GM18499 (cell line): ENCODE results near the gene PLA2G4E.

Experiments used
- ATAC-seq: cut with Tn5 transposase; IDR thresholded peaks from one replicate; pipeline ENCODE4 v1.9.1; 2021; ENCODE audit warnings: moderate number of reproducible peaks; ENCODE audit not compliant: insufficient read depth, unreplicated experiment

The PLA2G4E gene

DNA sequence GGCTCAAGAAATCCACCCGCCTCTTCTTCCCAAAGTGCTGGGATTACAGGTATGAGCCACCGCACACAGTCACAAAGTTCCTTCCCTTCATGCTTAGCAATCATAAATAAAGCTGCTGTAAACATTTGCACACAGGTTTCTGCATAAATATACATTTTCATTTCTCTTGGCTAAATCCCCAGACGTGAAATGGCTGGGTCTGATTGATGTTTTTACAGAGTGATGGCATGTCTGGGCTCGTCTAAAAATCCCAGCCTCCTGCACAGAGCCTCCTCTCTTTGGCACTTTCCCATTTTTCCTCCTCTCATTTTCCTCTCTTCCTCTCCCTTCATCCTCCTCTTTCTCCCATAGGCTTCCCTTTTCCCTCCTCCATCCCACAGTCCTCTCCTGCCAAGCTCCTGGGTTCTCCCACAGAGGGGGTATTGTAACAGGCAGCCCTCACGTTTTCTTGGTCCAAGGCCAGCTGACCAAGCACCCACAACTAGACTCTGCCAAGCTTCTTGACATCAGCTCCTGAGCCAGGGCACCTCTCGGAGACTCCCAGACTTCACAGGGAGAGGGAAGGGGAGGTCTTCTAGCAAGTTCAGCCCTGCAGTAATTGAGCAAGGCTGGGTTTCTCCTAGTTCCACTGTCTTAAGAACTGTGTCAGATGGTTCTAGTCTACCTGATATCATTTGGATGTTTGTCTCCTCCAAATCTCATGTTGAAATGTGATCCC lies 10.5 kb upstream of the PLA2G4E start:
- no peak for ATAC-seq

DNA sequence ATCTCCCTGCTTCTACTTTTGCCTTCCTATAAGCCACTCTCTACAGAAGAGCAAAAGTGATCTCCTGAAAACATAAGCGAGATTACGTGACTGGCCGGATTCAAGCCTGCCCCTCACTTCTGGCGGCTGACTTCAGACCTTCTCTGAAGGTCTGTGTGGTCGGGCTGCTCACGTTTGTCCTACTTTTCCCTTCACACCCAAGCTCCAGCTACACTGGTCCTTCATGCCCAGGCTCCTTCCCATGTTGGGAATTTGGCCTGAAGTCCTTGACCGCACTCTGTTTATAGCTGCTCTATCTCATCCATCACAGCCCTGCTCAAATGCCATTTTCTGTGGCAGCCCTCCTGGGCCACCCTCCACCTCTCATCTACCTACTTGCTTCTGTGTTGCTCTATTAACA lies 6.7 kb upstream of the PLA2G4E start:
- no peak for ATAC-seq

DNA sequence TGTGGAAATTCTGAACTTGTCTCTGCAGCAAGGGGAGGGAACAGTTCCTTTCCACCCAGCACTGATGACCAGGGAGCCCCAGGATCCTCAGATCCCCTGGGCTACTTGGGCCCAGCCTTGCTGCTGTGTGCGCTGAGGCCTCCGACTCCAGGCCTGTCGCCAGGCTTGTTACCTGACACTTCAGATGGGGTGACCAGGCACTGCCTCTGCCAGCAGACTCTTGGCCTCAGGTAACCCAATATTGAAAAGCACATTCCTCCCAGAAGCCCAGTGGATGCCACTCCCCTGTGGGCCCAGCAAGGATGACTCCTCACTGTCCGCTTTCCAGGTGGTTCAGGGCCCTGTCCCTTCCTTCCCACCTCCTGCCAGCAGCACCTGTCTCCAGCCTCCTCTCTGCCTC lies 3.5 kb upstream of the PLA2G4E start:
- ATAC-seq, result no peak

DNA sequence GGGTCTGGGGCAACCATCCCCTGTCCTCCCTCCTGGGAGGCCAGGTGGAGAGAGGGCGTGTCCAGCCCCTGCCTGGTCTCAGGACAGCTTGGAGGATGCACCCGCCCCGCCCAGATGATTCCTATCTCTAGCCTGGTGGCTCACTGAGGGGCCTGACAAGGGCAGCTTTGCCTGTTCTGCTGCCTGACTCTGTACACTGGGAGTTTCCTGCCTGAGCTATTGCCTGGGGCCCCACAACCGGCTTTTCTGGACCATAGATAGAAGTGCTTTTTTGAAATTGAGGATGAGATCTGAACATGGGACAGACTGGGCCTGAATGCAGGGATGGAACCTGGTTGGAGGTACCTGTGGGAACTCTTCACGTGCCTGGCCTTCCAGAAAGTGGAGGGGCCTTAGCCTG lies 751 bp upstream of the PLA2G4E start:
- no peak for ATAC-seq

DNA sequence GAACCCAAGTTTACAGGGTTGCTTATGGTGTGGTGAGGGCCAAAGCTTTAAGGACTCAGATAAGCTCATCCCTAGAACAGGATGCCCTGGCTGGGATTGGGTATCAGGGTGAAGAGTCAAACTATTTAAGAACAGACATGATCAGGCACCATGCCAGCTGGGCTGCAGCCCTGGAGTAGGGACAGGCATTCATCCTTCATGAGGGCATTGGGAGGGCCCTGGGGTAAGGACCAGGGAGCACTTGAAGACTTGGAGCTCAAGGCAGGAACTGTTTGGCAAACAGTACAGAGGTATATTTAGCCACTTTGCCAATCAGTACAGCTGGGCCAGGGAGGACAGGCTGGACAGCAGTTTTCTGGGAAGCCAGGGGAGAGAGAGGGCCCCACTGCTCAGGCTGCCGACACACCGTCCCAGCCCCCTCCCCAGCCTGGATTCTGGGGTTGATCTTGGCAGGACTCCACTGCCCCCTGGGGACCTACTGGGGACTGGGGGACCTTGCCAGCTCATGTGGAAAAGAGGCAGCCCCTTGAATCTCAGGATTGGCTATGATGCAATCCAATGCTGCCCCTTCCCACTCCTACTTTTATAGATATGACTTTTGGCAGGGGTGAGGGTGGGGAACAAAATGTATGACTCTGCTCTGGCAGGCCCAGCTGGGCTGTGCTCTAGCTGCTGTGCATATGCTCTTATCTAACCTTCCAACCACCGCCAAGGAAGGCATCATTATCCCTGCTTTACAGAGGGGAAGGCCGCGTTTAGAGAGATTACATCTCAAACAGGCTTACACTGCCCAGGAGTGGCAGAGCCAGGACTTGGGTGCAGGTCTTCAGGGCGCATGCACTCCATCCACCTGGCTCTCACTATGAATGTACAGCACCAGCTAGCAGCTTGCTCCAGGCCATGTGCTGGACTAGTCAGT lies 2.3 kb downstream of the PLA2G4E start:
- ATAC-seq, result no peak

DNA sequence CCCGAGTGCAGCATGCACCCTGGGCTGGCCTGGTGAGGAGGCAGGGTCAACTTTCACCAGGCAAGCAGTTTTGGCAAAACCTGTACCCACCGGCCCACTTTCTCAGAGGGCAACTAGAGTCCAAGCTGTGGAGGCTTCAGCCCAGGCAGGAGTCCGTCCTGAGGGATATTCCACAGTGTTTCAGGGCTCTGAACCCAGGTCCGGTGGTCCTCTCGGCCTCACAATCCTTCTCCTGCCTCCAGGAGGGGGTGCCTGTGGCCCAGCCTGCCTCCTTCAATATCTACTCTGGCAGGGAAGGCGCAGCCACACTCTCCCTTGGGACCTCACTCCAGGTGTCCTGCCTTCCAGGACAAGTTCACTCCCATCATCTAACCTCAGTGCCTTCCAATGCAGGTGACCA lies 3.9 kb downstream of the PLA2G4E start:
- ATAC-seq, result no peak

DNA sequence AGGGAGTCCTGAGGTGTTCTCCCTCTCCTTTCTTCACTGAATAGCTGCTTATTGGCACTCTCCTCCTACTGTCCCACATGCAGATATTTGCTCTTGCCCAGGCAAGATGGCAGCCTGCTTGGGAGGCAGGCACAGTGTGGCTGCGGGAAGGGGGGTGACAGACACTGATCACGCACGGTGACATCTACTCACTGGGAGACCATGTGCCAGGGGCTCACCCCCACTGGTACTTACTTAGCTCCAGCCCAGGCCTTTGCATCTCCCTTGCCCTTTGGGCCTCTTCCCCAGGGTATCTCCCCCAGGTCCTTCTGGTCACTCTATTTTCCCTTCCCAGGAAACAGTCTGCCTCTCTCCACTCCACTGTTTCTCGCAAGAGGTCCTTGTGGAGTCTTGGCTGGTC lies 6.4 kb downstream of the PLA2G4E start:
- ATAC-seq, result no peak

DNA sequence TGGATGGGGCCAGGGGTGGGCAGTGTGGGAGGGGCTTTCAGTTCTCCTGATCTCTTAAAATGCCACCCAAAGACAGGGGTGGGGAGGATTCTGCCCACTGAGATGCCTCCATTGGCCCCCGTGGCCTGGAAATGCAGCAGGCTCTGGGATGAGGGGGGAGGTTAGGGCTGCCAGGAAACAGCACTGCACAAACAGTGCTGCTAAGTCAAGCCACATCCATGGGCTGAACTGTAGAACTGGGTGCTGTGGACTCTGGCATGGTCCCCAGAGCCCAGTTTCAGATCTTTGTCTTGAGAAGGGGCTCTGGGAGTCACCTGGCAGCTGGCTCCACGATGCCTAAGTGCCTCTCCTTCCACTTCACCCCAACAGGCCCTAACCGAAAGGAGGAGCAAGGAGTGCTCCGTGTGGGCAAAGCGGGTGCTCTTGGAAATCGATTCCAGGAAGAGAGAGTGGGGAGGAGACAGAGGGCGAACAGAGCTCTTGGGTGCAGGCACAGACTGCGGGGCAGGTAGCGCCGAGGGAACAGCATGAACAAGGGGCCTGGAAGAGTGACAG lies 7.8 kb downstream of the PLA2G4E start:
- no peak for ATAC-seq

DNA sequence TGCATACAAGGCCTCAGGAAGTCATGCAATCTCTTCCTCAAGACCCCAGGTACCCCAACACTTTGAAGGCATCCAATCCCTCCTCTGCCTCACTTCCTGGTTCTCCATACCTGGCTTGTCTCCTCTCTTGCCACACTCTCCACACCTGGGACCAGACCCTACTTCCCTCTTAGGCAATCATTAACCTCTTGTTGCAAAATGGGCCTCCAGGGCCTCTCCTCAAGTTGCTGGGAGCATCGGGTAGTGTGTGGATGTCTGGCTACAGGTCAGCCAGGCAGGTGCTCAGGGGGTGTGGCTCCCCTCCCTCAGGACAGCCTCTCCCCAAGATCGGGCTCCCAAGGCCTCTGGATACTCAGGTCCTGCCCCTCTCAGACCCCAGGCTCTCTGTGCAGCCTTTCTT lies 8.6 kb downstream of the PLA2G4E start:
- no peak for ATAC-seq

DNA sequence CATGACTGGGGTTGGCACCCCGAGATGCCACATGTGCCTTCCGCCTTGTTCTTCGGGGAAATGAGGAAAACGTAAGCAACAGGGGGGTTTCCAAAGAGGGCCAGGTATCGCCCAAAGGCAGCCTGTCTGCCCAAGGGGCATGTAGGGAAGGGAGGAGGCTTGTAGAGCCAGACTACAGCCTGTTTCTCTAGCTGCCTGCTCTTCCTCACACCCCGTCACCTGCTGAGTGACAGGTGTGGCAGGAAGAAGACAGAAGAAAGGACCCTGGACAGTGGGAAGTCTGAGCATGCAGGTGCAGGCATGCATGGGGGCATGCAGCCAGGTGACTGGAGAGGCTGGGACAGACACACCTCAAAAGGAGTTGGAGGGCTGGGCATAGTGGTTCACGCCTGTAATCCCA lies 9.8 kb downstream of the PLA2G4E start:
- ATAC-seq, result no peak

DNA sequence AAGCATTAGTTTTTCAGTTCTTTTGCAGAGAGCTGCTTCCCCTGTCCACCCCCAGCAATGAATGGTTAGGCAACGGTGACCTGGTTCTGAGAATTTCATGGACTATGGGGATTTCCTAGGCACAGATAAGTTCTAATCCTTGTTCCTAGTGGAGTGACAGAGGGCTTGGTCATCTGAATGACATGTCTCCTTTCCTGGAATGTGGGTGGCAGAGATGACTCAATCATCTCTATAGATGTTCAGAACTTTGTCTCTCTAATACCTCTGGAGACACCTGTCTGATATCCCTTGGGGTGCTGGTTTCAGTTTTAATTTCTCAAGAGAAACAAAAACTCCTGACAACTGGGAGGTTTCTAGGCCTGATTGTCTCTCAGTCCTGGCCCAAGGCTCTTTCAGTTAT lies 10.4 kb downstream of the PLA2G4E start:
- no peak for ATAC-seq

DNA sequence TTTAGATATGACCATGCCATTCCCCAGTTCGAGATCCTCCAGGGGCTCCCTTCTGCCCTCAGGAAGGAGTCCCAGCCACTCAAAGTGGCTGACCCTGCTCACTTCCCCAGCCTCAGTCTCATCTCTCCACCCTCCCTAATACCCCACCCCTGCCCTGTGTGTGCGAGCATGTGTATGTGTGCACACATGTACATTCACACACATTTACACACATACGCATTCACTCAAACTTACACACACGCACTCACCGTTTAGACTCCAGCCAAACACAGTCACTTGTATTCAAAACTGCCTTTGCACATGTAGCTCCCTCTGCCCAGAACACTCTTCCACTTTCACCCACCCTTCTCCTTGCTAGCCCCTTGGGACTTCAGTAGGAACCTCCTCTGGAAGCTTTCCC lies 11.4 kb downstream of the PLA2G4E start:
- ATAC-seq, result no peak

DNA sequence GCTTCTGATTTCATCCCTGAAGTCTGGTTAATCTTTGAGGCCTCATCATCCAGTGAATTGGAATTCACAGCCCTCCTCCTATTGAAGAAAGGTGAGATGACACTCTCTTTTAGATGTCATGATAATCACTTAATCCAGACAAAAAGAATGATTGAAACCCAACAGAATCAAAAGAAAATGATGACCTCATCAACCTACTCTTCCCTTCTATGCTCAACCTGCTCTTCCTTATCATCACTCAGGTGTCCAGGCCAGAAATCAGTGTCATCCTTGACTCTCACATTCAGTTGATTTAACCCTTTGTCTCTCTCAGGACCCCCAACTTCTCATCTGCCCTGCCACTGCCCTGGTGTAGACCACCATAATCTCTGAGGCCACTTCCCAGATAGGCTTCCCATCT lies 11.8 kb downstream of the PLA2G4E start:
- ATAC-seq, result no peak

DNA sequence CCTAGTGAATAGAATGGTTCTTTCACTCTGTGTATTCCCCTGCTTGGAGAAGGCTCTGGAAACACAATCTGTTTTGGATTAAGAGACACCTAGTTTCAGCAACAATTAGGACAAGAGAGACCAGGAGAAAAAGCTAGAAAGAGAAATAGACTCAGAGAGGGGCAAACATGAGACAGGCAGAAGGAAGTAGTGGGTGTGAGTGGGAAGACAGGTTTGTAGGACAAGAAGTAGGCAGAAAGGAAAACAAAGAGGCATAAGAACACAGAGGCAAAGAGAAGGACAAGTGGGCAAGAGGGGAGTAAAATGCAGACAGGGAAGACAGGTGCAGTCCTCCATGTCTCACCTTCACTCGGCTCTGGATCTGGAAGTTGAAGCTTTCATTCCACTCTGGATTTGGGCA lies 13.5 kb downstream of the PLA2G4E start:
- ATAC-seq, result no peak

DNA sequence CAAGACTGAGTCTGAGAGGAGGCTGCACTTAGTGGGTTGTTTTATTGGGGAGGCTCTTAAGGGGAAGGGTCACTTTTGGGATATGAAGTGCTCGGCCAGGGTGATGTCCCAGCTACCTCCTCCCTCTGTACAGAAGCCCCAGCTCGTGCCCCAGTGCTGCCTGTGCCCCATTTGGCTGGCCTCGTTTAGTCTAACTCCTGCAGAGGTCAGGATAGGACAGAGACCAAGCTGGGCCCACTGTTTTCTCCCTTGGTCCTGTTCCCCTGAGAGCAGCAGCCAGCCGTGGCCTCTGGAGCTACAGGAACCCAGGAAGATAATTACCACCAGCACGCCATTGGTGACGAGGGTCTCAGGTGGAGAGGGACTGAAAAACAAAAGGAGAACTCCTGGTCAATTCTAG lies 18.5 kb downstream of the PLA2G4E start:
- no peak for ATAC-seq

DNA sequence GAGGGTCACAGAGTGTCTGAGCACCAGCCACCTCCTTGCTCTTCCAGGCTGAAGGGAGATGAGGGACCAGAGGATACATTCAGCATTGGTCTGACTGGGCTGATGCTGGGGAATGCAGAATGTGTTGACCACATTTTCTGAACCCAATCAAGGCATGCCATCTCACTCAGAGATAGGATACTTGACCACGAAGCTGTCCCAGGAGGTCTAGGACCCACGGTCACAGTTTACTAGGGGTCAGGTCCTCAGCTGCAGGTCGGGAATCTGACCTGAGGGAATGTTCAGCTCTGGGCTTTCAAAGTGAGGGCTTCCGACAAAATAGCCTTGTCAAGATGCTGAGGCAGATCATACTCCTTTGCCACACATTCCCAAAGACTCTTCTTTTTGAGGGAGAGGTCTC lies 19.6 kb downstream of the PLA2G4E start:
- no peak for ATAC-seq

DNA sequence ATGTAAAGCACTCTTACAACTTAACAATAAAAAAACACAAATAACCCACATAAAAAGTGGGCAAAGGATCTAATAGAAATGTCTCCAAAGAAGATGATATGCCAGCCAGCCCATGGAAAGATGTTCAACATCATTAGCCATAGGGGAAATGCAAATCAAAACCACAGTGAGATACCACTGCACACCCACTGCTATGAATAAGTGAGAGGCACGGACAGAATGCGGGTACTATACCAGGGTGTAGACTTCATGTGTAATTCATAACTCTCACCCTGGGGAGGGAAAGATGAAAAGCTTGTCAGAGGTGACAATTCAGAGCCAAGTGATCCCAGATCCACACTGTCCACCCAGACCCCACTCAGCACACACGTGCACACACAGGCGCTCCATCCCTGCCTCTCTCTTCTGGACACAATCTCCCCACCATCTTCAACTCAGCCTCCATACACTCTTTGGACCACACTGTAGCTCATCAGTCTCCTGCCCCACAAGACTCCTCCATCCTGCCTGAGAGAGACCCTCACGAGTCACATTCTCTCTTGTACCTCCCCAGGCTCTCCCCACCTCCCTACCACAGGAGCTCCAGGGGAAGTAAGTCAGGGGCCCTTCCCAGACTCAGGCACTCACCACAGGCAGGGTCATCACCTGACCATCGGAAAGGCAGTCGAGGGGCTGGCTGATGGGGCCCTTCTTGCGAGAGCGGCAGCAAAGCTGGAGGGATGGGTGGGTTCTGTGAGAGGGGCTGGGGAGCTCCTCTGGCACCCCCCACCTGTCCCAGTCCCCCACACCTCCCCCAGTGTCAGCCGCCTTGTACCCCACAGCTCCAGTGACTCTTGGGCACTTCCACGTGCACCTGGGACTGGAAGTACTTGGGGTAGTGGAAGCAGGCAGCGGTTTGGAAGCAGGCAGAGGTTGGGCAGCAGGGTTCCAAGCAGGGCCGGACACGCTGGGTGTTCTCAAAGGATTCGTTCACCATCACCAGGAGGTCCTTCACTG lies 21.3 kb downstream of the PLA2G4E start:
- no peak for ATAC-seq

DNA sequence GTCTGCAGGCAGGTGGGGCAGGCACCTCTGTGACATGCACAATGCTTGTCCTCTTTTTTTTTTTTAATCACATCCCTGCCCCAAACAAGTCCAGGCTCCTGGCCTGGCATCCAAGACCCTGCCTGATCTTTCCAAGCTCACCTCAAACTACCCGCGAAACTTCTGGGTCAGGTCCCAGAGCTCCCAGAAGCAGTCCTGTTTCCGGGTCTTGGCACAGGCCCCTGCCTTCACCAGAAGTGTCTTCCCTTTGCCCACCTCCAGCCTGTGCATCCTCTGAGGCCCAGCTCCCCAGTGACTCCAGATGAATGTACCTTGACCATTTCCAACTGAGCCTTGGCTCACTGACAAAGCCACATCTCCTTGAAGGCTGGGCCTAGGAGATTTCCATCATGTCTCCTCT lies 23.0 kb downstream of the PLA2G4E start:
- ATAC-seq, result no peak

DNA sequence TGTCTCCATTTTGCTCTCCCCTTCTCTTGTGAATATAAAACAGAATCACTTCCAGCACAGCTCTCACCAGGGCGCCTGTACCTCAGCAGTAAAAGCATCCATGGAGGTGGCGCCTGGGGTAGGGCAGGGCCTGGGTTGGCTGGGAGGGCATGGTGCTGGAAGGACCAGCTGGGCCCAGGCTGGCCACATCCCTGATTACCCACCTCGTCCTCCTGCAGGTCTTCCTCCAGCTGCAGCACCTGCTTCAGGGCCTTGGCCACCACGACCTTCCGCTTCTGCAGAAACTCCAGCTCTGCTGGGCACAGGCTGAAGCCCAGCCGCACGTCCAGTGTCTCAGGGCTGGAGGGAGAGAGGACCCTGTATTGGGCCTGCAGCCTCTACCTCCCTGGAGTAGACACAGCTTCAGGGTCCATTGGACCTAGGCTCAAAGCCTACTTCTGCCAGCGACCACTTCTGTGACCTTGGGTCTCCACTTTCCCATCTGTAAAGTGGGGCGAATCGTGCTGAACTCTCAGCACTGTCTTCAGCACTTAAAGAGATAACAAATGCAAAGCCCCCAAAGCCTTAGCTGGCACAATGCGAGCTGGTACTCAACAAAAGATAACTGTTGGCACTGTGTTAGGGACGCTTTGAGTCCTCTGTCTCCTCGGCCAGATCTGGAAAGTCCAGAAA lies 23.8 kb downstream of the PLA2G4E start:
- no peak for ATAC-seq

DNA sequence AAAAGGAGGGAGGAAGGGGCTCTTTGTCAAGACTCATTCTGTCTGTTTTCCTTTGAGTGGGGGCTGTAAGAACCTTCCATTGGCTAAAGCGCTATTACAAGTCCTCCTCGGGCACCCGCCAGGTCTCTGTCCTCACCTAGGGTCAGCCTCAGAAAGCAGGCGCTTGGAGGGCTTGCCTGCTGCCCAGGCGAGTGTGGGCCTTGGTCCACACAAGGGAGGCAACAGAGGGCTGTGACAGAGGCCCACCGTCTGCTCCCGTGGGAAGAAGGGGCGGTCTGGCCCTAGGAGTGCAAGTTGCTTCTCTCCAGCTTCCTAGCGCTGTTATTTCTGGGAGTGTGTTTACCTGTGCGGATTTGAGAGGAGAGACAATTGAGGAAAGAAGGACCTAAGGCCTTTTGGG lies 24.5 kb downstream of the PLA2G4E start:
- no peak for ATAC-seq
